Neural progenitor cell (in vitro differentiated cells): ENCODE data around the gene BPIFA1. TPM values are rescaled to one million over a fixed set of nuclear protein-coding genes. Genes with fewer than 3 reads are reported as not detected.

Experiments
- DNase-seq: peaks from one replicate; pipeline ENCODE4 v3.0.0-alpha.2; 2016; ENCODE audit warnings: low spot score
- H2AFZ ChIP-seq: fragments of 200-600 bp; sonication (generic); replicated peaks from 2 replicates; pipeline ENCODE4 v1.6.1; 2016; ENCODE audit warnings: antibody characterized with exemption
- H3F3A ChIP-seq: fragments of 200-600 bp; sonication (generic); 2 replicates; pipeline ENCODE4 v1.6.1; 2016; ENCODE audit warnings: antibody characterized with exemption, low read depth
- H3K27ac ChIP-seq: fragments of 200-600 bp; sonication (generic); 2 replicates; pipeline ENCODE4 v1.5.1; 2016; ENCODE audit warnings: mild to moderate bottlenecking
- H3K27me3 ChIP-seq: fragments of 200-600 bp; sonication (generic); 2 replicates; pipeline ENCODE4 v1.6.1; 2016; ENCODE audit warnings: mild to moderate bottlenecking, moderate library complexity
- H3K36me3 ChIP-seq: fragments of 200-600 bp; sonication (generic); 2 replicates; pipeline ENCODE4 v1.5.1; 2016
- H3K4me1 ChIP-seq: fragments of 200-600 bp; sonication (generic); 2 replicates; pipeline ENCODE4 v1.6.1; 2016; ENCODE audit warnings: mixed run types
- H3K4me2 ChIP-seq: fragments of 200-600 bp; sonication (generic); 2 replicates; pipeline ENCODE4 v1.6.1; 2016
- H3K4me3 ChIP-seq: fragments of 200-600 bp; sonication (generic); 2 replicates; pipeline ENCODE4 v1.5.1; 2016
- H3K79me2 ChIP-seq: fragments of 200-600 bp; sonication (generic); 2 replicates; pipeline ENCODE4 v1.6.1; 2016; ENCODE audit warnings: low read depth
- H3K9ac ChIP-seq: fragments of 200-600 bp; sonication (generic); 2 replicates; pipeline ENCODE4 v1.6.1; 2016
- H3K9me3 ChIP-seq: fragments of 200-600 bp; sonication (generic); 2 replicates; pipeline ENCODE4 v1.5.1; 2016; ENCODE audit warnings: low read depth
- H4K20me1 ChIP-seq: fragments of 200-600 bp; sonication (generic); 2 replicates; pipeline ENCODE4 v1.6.1; 2016; ENCODE audit warnings: low read depth
- H3K27ac Mint-ChIP-seq: 3 replicates; pipeline ENCODE4 v1.8.0; 2021; ENCODE audit warnings: mixed read lengths
- H3K27me3 Mint-ChIP-seq: 2 replicates; pipeline ENCODE4 v1.8.0; 2022; ENCODE audit warnings: low read depth, mild to moderate bottlenecking, inconsistent platforms, moderate library complexity, mixed read lengths; ENCODE audit not compliant: insufficient read depth
- H3K36me3 Mint-ChIP-seq: 3 replicates; pipeline ENCODE4 v1.8.0; 2021; ENCODE audit warnings: mixed read lengths
- H3K4me1 Mint-ChIP-seq: 3 replicates; pipeline ENCODE4 v1.8.0; 2021; ENCODE audit warnings: mixed read lengths
- H3K4me3 Mint-ChIP-seq: 3 replicates; pipeline ENCODE4 v1.8.0; 2021; ENCODE audit warnings: mild to moderate bottlenecking, moderate library complexity, mixed read lengths
- H3K9me3 Mint-ChIP-seq: 3 replicates; pipeline ENCODE4 v1.8.0; 2020; ENCODE audit warnings: mixed read lengths
- EZH2 ChIP-seq: fragments of 200-600 bp; sonication (generic); IDR thresholded peaks from 2 replicates; pipeline ENCODE4 v1.6.1; 2017; ENCODE audit warnings: antibody characterized with exemption, mild to moderate bottlenecking, moderate library complexity
- EZH2phosphoT487 ChIP-seq: fragments of 200-600 bp; sonication (generic); IDR thresholded peaks from 2 replicates; pipeline ENCODE4 v1.6.1; 2017; ENCODE audit warnings: antibody characterized with exemption
- total RNA-seq: library from RNA; depleted of rRNA; stranded (reverse); fragments of >200 nt; gene quantifications from 2 replicates; pipeline ENCODE4 v1.2.3, GENCODE V29; 2015; ENCODE audit warnings: low replicate concordance
- TF ChIP-seq, protein P1 (sequence below): fragments of 200-600 bp; sonication (generic); IDR thresholded peaks from 2 replicates; pipeline ENCODE4 v1.5.1; 2017; ENCODE audit warnings: antibody characterized with exemption, mild to moderate bottlenecking

BPIFA1 gene
- total RNA-seq, 1 donor from 2014 or later, result not detected

DNA sequence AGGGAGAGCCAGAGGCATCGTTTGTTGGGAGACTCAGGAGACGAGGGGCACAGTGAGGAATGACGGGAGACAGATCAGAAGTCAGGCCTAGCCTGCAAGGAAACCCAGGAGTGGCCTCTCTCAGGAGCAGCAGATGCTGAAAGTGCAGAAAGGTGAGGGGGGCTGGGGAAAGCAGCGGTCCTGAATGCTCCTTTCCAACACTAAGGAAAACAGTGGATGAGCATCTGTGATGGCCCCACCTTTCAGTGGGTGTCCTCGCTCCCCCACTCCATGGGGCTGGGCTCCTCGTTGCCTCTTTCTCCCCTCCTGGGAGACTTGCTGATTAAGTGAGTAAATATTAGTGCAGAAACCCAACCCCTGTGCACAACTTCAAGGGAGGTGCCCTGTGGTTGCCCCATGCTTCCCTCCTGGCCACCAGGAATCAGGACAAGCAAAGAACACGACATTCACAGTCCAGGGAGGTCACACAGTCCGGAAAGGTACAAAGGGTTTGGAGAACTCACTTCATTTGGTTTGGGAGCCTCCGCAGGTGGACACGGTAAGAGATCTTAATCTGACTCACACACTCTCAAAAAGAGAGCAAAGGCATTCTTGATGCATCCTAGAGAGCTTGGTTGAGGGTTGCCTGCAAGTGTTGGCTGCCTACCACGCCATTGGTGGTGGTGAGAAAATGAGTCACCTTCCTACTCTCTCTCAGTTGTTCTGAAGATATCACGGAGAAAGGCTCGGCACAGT, 37.5 kb downstream of the BPIFA1 start:
- Mint-ChIP-seq H3K36me3 (no peaks in the 10 kb centered on the region), H3K9me3 (no peaks in the 10 kb centered on the region), H3K27ac (no peak overlapping the region), H3K4me1 (peaks cover 10% of the 10 kb centered on the region), H3K4me3 (no peak overlapping the region), H3K27me3 (peaks cover 14% of the 10 kb centered on the region)
- no peak for DNase-seq
- Histone ChIP-seq H4K20me1 (no peaks in the 10 kb centered on the region), H3K9me3 (no peaks in the 10 kb centered on the region), H3K27me3 (no peaks in the 10 kb centered on the region), H3K4me1 (peaks cover 10% of the 10 kb centered on the region), H3K27ac (no peak overlapping the region), H3K4me3 (no peak overlapping the region), H3K4me2 (no peak overlapping the region), H3K36me3 (no peaks in the 10 kb centered on the region), H3F3A (no peaks in the 10 kb centered on the region), H3K79me2 (no peaks in the 10 kb centered on the region), H2AFZ (no peak overlapping the region), H3K9ac (no peak overlapping the region)
- TF ChIP-seq EZH2phosphoT487 (no peak), EZH2 (no peak)
- TF ChIP-seq, protein P1, sequence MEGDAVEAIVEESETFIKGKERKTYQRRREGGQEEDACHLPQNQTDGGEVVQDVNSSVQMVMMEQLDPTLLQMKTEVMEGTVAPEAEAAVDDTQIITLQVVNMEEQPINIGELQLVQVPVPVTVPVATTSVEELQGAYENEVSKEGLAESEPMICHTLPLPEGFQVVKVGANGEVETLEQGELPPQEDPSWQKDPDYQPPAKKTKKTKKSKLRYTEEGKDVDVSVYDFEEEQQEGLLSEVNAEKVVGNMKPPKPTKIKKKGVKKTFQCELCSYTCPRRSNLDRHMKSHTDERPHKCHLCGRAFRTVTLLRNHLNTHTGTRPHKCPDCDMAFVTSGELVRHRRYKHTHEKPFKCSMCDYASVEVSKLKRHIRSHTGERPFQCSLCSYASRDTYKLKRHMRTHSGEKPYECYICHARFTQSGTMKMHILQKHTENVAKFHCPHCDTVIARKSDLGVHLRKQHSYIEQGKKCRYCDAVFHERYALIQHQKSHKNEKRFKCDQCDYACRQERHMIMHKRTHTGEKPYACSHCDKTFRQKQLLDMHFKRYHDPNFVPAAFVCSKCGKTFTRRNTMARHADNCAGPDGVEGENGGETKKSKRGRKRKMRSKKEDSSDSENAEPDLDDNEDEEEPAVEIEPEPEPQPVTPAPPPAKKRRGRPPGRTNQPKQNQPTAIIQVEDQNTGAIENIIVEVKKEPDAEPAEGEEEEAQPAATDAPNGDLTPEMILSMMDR, result no peak

DNA sequence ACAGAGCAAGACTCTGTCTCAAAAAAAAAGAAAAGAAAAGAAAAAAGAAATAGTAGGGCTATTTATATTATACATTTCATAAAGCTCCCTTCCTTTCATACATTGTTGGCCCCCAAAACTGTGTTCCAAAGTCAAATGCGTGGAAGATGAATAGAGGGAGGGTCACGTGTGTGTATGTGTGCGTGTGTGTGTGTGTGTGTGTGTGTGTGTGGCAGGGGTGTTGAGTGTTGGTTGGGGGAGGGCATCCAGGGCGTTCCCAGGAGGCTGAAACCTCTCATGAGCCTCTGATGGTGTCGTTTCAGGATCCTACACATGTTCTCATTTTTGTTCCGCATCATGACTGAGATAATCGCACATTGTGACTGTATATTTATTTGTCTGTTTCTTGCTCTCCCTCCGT, 39.4 kb downstream of the BPIFA1 start:
- no peak overlapping the region for H2AFZ ChIP-seq
- Mint-ChIP-seq H3K27ac (peak overlapping the region; percentile 57), H3K27me3 (peaks cover 18% of the 10 kb centered on the region), H3K36me3 (no peaks in the 10 kb centered on the region), H3K4me1 (peaks cover 10% of the 10 kb centered on the region), H3K4me3 (no peak overlapping the region), H3K9me3 (no peaks in the 10 kb centered on the region)
- H3K27me3 ChIP-seq, result no peaks in the 10 kb centered on the region
- no peak overlapping the region for H3K4me3 ChIP-seq
- DNase-seq, result no peak
- no peaks in the 10 kb centered on the region for H3K9me3 ChIP-seq
- no peak overlapping the region for H3K9ac ChIP-seq
- peaks cover 13% of the 10 kb centered on the region for H3K4me1 ChIP-seq
- no peaks in the 10 kb centered on the region for H3K36me3 ChIP-seq
- H3F3A ChIP-seq, result no peaks in the 10 kb centered on the region
- no peaks in the 10 kb centered on the region for H4K20me1 ChIP-seq
- H3K79me2 ChIP-seq, result no peaks in the 10 kb centered on the region
- TF ChIP-seq, protein P1, result no peak
- TF ChIP-seq EZH2 (no peak), EZH2phosphoT487 (no peak)
- H3K4me2 ChIP-seq, result no peak overlapping the region
- H3K27ac ChIP-seq, result no peak overlapping the region

DNA sequence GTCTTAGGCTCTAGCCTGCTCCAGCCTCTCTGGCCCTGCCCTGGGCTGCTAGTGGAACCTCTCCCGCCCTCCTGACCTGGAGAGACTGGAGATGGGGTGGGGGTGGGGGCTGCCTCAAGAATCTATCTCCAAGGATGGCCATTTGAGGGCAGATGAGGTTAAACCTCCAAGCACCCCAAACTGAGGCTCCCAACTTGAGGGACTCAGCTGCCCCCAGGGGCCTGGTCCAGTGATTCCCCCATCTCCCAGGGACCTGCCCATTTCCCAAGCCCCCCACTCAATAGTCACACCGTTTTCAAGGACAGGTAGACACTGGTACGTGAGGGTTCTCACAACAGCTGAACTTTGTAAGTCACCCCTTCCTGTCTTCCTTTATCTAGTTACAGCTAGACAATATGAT, 40.1 kb downstream of the BPIFA1 start:
- H3K4me3 Mint-ChIP-seq, result no peak overlapping the region
- Histone ChIP-seq H3K36me3 (no peaks in the 10 kb centered on the region), H3K9me3 (no peaks in the 10 kb centered on the region), H3K79me2 (no peaks in the 10 kb centered on the region), H3K4me2 (no peak overlapping the region), H3K9ac (no peak overlapping the region), H3K4me3 (no peak overlapping the region), H3K4me1 (peaks cover 13% of the 10 kb centered on the region), H3K27ac (no peak overlapping the region), H4K20me1 (no peaks in the 10 kb centered on the region), H3F3A (no peaks in the 10 kb centered on the region), H3K27me3 (no peaks in the 10 kb centered on the region), H2AFZ (no peak overlapping the region)
- H3K9me3 Mint-ChIP-seq, result no peaks in the 10 kb centered on the region
- H3K27me3 Mint-ChIP-seq, result peaks cover 23% of the 10 kb centered on the region
- no peaks in the 10 kb centered on the region for H3K36me3 Mint-ChIP-seq
- DNase-seq, result no peak
- peaks cover 10% of the 10 kb centered on the region for H3K4me1 Mint-ChIP-seq
- TF ChIP-seq EZH2 (no peak), EZH2phosphoT487 (no peak)
- TF ChIP-seq, protein P1, result no peak
- peak overlapping the region; percentile 61 for H3K27ac Mint-ChIP-seq
